Brain microvascular endothelial cell (primary cell): Measurements from ENCODE around the gene MAP3K9.
"Not testable (repeated sequence)": the region's sequence is repeated elsewhere in the genome, so short reads cannot be mapped to it uniquely, and the experiment has no call there.

Experiments used
- DNase-seq: peaks from one replicate; pipeline ENCODE4 v3.0.0-alpha.2; 2020
- H3K27ac ChIP-seq: fragments of 250-450 bp; sonication (Bioruptor Pico); 2 replicates; pipeline ENCODE4 v1.5.1; 2020; ENCODE audit warnings: mild to moderate bottlenecking, moderate library complexity
- H3K27me3 ChIP-seq: fragments of 250-450 bp; sonication (Bioruptor Pico); replicated peaks from 2 replicates; pipeline ENCODE4 v1.5.1; 2020; ENCODE audit warnings: mild to moderate bottlenecking
- H3K36me3 ChIP-seq: fragments of 250-450 bp; sonication (Bioruptor Pico); replicated peaks from 2 replicates; pipeline ENCODE4 v1.5.1; 2020; ENCODE audit warnings: mild to moderate bottlenecking
- H3K4me3 ChIP-seq: 2 replicates; pipeline ENCODE4 v1.5.1; 2011; ENCODE audit warnings: low read depth, mild to moderate bottlenecking, control low read depth, low read length, moderate library complexity
- in situ Hi-C: cut with HindIII; loops from 2 replicates; pipeline ENCODE4 v1.10.0; 2017; ENCODE audit warnings: low sequenced_read_pairs, low pct_ligation_motif_present
- TF ChIP-seq, protein P1 (sequence below): IDR thresholded peaks from 2 replicates; pipeline ENCODE4 v1.5.1; 2011; ENCODE audit warnings: low read depth, mild to moderate bottlenecking, moderate library complexity, low read length, control low read depth, inconsistent platforms; ENCODE audit errors: missing control alignments

Gene MAP3K9

DNA sequence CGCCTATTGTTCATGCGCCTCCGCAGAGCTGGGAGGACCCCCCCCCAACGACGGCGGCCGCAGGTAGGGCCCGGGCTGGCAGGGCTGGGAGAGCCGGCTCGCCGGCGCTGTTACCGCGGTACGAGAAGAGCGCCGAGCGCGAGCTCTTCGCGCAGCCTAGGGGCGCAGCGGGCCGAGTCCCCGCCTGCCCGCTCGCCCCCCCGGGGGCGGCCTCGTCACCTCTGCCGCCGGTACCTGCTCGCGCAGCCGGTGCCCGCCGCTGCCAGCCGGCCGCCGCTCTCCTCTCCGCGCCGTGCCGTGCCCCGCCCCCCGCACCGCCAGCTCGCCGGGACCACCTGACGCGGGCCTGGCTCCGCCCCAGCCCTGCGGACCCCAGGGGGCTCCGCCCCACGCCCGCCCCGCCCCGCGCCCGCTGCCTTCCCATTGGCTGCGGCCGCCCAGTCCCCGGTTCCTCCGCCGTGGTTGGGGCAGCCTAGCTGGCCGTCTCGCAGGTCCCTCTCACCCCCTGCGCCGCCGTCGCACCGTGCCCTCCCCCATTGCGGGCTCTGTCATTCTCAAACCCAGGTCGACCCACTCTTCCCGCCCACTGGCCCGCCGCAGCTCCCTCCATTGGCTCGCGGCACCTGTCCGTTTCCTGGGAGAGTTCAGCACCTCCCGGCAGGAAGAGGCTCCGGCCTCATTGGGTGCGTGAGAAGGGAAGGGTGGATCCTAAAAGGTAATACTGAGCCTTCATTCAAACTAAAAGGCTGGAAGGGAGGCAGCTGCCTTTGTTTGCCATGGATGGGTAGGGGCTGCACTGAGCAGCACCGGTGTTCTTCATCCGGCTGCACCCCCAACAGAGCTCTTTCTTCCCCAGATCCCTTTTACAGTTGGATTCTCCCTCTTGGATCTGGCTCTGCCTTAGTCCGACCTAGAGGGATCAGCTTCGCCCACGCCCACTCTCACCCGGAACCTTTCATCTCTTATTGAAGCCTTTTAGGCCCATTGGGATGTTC is at the start of gene MAP3K9:
TSS of gene MAP3K9 (minus strand) at position 289 of the 995 bp plus-strand sequence. CDS start 342 bp downstream, outside the sequence.
- Histone ChIP-seq H3K36me3 (no peaks in the 10 kb centered on the region), H3K27ac (no peak within 1 kb of the TSS), H3K27me3 (no peaks in the 10 kb centered on the region), H3K4me3 (peak within 1 kb of the TSS; percentile 61)
- TF ChIP-seq, protein P1, sequence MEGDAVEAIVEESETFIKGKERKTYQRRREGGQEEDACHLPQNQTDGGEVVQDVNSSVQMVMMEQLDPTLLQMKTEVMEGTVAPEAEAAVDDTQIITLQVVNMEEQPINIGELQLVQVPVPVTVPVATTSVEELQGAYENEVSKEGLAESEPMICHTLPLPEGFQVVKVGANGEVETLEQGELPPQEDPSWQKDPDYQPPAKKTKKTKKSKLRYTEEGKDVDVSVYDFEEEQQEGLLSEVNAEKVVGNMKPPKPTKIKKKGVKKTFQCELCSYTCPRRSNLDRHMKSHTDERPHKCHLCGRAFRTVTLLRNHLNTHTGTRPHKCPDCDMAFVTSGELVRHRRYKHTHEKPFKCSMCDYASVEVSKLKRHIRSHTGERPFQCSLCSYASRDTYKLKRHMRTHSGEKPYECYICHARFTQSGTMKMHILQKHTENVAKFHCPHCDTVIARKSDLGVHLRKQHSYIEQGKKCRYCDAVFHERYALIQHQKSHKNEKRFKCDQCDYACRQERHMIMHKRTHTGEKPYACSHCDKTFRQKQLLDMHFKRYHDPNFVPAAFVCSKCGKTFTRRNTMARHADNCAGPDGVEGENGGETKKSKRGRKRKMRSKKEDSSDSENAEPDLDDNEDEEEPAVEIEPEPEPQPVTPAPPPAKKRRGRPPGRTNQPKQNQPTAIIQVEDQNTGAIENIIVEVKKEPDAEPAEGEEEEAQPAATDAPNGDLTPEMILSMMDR: no peak
- peak; percentile 75 for DNase-seq
- in situ Hi-C loops: no loop called here

DNA sequence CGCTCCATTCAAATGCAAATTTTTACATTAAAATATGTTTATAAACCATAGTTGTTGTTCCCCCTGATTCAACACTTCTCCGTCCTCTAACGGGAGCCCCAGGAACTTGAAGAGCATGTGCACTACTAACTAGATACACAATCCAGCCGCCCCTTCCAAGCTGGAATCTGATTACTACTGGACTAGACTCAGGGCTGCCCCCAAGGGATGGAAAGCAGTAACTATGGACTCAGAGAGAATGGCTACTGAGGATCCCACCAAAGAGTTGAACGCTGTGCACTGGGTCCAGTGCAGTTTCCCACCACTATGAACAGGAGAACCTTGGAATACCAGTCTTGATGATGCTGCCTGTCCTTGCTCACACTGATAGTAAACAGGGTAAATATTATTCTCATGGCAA is 49.3 kb upstream of the MAP3K9 start:
- in situ Hi-C loops: no loop called here
- TF ChIP-seq, protein P1: no peak
- no peak overlapping the region for H3K4me3 ChIP-seq
- DNase-seq: no peak
- no peak overlapping the region for H3K27ac ChIP-seq
- H3K27me3 ChIP-seq: no peaks in the 10 kb centered on the region
- H3K36me3 ChIP-seq: no peaks in the 10 kb centered on the region

DNA sequence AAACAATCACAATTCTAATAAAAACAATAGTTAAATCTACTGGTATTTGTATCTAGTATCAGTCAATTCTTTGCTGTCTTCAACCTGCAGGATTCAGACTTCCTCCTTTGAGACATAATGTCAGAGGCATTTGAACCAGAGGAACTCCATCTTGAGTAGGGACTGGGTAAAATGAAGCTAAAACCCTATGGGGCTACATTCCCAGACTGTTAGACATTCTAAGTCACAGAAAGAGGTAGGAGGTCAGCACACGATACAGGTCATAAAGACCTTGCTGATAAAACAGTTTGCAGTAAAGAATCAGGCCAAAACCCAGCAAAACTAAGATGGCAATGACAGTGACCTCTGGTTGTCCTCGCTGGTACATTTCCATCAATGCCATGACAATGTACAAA is 48.2 kb upstream of the MAP3K9 start:
- Histone ChIP-seq H3K4me3 (no peak overlapping the region), H3K27ac (peak overlapping the region; percentile 39), H3K27me3 (no peaks in the 10 kb centered on the region), H3K36me3 (no peaks in the 10 kb centered on the region)
- TF ChIP-seq, protein P1: no peak
- in situ Hi-C loops: no loop called here
- DNase-seq: peak; percentile 22

DNA sequence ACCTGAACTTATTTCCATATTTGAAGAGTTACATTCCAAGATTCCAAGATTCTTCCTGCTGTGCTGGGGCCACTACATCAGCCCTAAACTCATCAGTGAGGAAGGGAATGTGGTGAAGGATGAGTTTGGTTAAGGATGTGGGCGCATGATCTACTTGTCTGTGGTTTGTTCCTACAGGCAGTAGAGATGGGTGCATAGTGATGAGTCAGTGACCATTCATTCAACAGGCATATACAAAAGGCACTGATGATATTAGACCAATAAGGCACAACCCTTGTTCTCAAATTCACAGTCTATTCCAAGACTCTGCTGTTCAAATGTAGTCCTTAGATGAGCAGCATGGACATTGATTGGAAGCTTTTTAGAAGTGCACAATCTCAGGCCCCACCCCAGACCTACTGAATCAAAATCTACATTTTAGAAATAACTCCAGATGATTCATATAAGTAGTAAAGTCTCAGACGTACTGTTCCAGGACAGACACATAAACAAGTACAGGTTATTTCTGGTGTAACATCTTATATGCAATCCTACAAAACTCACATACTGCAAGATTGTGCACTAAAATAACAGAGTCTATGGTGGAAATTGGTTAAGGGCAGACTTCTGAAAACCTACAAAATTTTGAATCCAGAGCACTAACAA is 47.7 kb upstream of the MAP3K9 start:
- peak; percentile 94 for DNase-seq
- H3K27me3 ChIP-seq: no peaks in the 10 kb centered on the region
- peak overlapping the region; percentile 39 for H3K27ac ChIP-seq
- in situ Hi-C loops: no loop called here
- TF ChIP-seq, protein P1: no peak
- H3K36me3 ChIP-seq: no peaks in the 10 kb centered on the region
- H3K4me3 ChIP-seq: no peak overlapping the region

DNA sequence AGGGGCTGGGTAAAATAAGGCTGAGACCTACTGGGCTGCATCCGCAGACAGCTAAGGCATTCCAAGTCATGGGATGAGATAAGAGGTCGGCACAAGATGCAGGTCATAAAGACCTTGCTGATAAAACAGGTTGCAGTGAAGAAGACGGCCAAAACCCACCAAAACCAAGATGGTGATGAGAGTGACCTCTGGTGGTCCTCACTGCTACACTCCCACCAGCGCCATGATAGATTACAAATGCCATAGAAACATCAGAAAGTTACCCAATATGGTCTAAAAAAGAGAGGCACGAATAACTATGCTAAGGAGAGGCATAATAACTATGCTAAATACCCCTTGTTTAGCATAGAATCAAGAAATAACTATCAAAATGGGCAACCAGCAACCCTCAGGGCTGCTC is 46.2 kb upstream of the MAP3K9 start:
- Histone ChIP-seq H3K4me3 (no peak overlapping the region), H3K27ac (no peak overlapping the region), H3K27me3 (no peaks in the 10 kb centered on the region), H3K36me3 (no peaks in the 10 kb centered on the region)
- DNase-seq: no peak
- TF ChIP-seq, protein P1: no peak
- in situ Hi-C loops: no loop called here

DNA sequence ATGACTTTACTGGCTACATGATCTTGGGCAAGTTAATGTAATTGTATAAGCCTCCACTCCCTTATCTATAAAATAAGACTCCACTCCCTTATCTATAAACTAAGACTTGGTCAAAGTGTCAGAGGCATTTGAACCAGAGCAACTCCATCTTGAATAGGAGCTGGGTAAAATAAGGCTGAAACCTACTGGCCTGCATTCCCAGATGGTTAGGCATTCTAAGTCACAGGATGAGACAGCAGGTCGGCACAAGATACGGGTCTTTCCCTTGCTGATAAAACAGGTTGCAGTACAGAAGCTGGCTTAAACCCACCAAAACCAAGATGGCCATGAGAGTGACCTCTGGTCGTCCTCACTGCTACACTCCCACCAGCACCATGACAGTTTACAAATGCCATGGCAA is 44.3 kb upstream of the MAP3K9 start:
- H3K27me3 ChIP-seq, DNase-seq, in situ Hi-C loops, H3K36me3 ChIP-seq, H3K4me3 ChIP-seq, H3K27ac ChIP-seq: not testable (repeated sequence)
